Measurements from ENCODE around the gene FAM222B.

The FAM222B gene

GRCh38 chr17:28765038-28765437 lies 77.6 kb downstream of the FAM222B start:
- no peak for DNase-seq

GRCh38 chr17:28763804-28764266 lies 78.8 kb downstream of the FAM222B start:
- peak; percentile 72 for DNase-seq

DNA sequence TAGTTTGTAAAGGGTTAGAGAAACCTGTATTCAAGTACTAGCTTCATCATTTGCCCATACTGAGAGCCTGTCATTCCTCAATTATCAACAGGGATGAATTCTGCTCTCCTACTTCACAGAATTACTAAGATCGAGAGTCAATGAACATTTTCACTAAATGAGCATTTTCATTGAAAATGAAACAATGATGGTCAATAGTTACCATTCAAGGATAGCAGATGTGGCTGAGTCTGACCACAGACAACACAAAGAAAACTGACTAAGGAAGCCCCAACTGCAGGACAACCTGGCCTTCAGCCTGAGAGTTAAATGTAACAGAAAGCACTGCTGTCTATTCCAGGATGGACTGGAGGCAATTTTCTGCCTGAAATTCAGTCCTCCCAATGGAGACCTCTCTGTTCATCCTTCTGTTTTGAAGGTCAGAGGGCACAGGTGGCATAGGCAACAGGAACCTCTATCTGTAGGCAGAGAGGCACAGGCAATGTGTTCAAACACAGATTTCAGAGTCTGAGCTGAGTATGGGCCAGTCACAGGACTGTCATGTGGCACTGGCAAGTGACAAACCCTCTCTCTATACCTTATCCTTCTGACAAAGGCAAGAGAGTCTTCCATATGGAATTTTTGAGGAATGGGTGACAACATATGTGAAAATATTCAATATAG lies 79.3 kb downstream of the FAM222B start:
- no peak for DNase-seq

DNA sequence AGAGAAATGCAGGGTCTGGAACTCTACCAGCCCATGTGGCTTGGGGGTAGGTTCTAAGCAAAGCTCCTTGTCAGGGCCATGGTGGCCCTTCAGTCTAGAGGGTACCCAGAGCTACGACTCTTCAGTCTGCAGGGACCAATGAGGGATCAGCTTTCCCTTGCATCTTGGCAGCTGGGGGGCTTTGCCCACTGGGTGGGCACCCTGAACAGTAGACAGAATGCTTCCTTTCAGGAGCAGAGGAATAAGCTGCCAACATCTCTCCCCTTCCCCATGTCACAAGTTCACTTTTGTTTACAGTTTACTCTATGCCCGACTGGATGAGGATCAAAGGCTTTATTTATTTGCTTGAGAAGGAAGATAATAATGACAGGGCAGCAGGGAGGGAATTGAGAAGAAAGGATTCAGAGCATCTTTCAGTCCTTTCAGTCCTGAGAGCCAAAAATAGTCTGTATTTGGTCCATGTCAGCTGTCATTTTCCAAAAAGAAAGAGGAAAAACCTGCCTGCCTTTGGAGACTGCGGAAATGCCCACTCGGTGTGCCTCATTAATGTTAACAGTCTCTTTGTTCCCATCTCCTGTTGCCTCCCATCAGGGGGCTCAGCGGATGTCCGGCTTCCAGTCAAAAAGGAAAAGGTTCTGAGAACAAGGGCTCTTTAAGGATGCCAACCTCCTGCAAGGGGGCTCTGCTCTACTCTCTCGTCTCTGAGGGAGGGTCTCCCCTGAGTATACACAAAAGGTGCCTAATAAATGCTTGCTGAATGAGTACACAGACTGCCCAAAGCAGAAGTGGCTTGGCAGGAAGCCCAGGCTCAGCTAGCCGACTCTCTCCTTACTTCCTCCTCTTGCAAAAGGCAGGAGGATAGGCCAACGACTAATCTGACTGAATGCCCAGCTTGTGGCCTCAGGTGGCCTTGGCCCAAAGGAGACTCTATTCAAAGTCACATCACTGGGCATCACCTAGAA lies 81.7 kb downstream of the FAM222B start:
- peak; percentile 28 for DNase-seq

- no peak for DNase-seq
These were observed 83.2 kb downstream of the FAM222B start for GRCh38 chr17:28759256-28759865.

- no peak for DNase-seq
These were observed 84.0 kb downstream of the FAM222B start for GRCh38 chr17:28758411-28759121.

GRCh38 chr17:28756049-28756804 lies 86.4 kb downstream of the FAM222B start:
- DNase-seq = no peak

GRCh38 chr17:28755486-28755885 lies 87.1 kb downstream of the FAM222B start:
- DNase-seq = no peak

DNA sequence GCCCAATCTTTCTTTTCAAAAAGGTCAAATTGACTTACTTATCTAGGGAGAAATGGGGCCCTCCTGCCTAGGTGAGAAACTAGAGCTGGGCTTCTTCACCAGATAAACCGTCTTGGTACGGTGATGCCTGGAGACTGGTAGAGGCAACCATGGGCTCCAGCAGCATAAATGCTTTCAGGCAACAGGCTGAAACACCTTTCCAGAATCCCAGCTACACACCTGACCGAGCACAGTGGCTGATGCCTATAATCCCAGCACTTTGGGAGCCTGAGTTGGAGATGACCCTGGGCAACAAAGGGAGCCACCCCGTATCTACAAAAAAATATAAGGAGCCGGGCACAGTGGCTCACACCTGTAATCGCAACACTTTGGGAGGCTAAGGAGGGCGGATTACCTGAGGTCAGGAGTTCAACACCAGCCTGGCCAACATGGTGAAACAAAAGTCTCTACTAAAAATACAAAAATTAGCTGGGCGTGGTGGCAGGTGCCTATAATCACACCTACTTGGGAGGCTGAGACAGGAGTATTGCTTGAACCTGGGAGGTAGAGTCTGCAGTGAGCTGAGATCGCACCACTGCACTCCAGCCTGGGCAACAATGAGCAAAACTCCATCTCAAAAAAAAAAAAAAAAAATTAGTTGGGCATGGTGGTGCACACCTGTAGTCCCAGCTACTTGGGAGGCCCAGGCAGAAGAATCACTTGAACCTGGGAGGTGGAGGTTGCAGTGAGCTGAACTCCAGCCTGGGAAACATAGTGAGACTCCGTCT lies 90.8 kb downstream of the FAM222B start:
- DNase-seq = no peak

GRCh38 chr17:28750178-28751047 lies 92.2 kb downstream of the FAM222B start:
- DNase-seq = peak; percentile 88

DNA sequence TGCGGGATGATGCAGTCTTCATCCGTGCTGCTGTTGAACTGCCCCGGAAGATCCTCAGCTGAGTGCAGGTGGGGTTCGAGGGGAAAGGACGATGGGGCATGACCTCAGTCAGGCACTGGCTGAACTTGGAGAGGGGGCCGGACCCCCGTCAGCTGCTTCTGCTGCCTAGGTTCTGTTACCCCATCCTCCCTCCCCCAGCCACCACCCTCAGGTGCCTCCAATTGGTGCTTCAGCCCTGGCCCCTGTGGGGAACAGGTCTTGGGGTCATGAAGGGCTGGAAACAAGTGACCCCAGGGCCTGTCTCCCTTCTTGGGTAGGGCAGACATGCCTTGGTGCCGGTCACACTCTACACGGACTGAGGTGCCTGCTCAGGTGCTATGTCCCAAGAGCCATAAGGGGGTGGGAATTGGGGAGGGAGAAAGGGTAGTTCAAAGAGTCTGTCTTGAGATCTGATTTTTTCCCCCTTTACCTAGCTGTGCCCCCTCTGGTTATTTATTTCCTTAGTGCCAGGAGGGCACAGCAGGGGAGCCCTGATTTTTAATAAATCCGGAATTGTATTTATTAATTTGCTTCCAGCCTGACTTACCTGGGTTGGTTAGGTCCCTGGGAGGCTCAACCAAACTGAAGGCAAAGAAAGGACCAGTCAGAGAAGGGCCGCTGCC lies 92.9 kb downstream of the FAM222B start:
- no peak for DNase-seq

- no peak for DNase-seq
These were observed 93.6 kb downstream of the FAM222B start for GRCh38 chr17:28748852-28749515.

DNA sequence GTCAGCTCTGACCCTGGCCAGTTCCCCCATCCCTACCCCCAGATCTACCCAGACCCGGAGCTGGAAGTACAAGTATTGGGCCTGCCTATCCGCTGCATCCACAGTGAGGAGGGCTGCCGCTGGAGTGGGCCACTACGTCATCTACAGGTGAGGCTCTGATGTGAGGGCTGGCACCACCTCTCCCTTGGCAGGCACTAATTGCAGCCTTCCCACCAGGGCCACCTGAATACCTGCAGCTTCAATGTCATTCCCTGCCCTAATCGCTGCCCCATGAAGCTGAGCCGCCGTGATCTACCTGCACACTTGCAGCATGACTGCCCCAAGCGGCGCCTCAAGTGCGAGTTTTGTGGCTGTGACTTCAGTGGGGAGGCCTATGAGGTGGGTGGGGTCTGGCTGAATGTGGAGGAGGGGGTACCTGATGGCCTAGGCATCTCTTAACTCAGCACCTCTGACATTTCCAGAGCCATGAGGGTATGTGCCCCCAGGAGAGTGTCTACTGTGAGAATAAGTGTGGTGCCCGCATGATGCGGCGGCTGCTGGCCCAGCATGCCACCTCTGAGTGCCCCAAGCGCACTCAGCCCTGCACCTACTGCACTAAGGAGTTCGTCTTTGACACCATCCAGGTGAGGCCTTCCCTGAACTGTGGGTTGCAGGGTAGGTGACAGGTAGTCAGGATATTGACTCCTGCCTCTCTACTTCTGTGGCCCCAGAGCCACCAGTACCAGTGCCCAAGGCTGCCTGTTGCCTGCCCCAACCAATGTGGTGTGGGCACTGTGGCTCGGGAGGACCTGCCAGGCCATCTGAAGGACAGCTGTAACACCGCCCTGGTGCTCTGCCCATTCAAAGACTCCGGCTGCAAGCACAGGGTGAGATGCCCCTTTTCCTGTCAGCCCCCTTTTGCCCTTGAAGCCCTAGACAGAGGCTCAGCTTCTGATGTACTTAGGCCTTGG lies 94.5 kb downstream of the FAM222B start:
- DNase-seq = no peak

DNA sequence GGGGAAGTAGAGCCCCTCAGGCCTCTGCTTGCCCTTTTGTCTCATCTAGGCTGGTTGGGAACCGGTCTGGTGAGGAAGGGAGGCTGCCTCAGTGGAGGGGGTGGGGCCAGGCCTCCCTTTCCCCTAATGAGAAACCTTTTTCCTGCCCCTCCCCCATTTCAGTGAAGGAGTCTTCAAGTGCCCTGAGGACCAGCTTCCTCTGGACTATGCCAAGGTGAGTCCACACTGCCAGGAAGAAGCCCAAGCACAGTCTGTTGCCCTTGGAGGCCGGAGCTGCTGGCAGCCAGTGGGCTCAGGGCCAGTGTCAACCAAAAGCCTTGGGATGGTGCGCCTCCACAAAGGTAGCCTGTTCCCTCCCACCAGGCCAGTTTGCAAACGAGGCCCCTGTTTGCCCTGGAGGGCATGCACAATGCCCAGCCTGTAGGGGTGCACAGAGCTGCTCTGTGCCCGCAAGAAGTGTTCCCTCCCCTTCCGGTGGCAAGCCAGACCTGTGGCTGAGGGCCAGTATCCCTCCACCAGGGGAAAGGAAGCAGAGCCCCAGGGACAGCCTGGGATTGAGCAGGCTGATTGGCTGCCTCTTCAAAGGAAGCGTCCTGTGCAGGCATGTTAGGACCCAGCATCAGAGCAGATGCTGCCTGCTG lies 95.4 kb downstream of the FAM222B start:
- DNase-seq = no peak

DNA sequence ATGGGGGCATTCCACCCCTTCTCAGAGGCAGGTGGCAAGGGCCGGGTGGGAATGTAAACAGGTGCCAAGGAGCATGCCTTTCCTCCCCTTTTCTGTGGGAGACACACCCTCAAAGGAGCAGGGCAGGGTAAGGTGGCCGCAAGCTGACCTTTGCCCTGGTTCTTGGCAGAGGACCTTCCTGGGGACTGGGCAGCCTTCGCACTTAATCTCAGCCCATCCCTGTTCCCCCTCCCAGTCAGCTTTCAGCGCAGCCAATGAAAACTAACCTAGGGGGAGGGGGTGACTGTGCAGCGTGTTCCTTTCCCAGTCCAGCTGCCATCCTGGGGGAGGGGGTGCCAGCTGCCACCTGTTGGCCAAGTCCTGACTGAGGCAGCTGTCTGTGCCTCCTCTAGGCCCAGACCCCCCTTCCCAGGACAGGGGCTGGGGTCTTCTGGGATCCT lies 96.0 kb downstream of the FAM222B start:
- no peak for DNase-seq

- no peak for DNase-seq
These were observed 96.7 kb downstream of the FAM222B start for GRCh38 chr17:28745786-28746411.

Data from fibroblast of skin of abdomen (primary cell).